Liver (tissue), 3 donors: ENCODE measurements around the gene FARP1.

Source experiments
- CTCF ChIP-seq: fragments of 150-350 bp; IDR thresholded peaks from 2 replicates; pipeline ENCODE4 v1.5.1; 2017; ENCODE audit warnings: improper control_type of control experiment, low read depth, low read length; ENCODE audit not compliant: missing input control
- EGR1 ChIP-seq, 2 donors: IDR thresholded peaks; 2 replicates each; pipeline ENCODE4 v1.6.1; 2016 to 2018; ENCODE audit warnings: antibody characterized with exemption in 2 of 2, low read depth in 2 of 2
- FOXA1 ChIP-seq: IDR thresholded peaks from 2 replicates; pipeline ENCODE4 v1.6.1; 2016; ENCODE audit warnings: antibody characterized with exemption
- HNF4G ChIP-seq: IDR thresholded peaks from 2 replicates; pipeline ENCODE4 v1.6.1; 2016; ENCODE audit warnings: antibody characterized with exemption
- JUND ChIP-seq, 2 donors: IDR thresholded peaks; 2 replicates each; pipeline ENCODE4 v1.6.1; 2016; ENCODE audit warnings: antibody characterized with exemption in 2 of 2
- MAX ChIP-seq: IDR thresholded peaks from 2 replicates; pipeline ENCODE4 v1.6.1; 2016; ENCODE audit warnings: antibody characterized with exemption
- NR2F2 ChIP-seq: IDR thresholded peaks from 2 replicates; pipeline ENCODE4 v1.6.1; 2016; ENCODE audit warnings: antibody characterized with exemption
- RAD21 ChIP-seq, 2 donors: IDR thresholded peaks; 2 replicates each; pipeline ENCODE4 v1.6.1; 2016; ENCODE audit warnings: antibody characterized with exemption in 2 of 2, mild to moderate bottlenecking in 2 of 2
- REST ChIP-seq: IDR thresholded peaks from 2 replicates; pipeline ENCODE4 v1.6.1; 2016; ENCODE audit warnings: antibody characterized with exemption, mild to moderate bottlenecking
- SP1 ChIP-seq: IDR thresholded peaks from 2 replicates; pipeline ENCODE4 v1.6.1; 2018; ENCODE audit warnings: antibody characterized with exemption, mild to moderate bottlenecking
- TAF1 ChIP-seq: conservative IDR thresholded peaks from 2 replicates; pipeline ENCODE4 v1.6.1; 2016; ENCODE audit warnings: antibody characterized with exemption, mild to moderate bottlenecking
- YY1 ChIP-seq: IDR thresholded peaks from 2 replicates; pipeline ENCODE4 v1.6.1; 2016; ENCODE audit warnings: antibody characterized with exemption, mild to moderate bottlenecking
- ZBTB33 ChIP-seq: IDR thresholded peaks from 2 replicates; pipeline ENCODE4 v1.6.1; 2016; ENCODE audit warnings: antibody characterized with exemption
- donor health status: healthy.
- donor health status: healthy.

GRCh38 chr13:98144801-98145350 is 2.0 kb downstream of the FARP1 start:
- TF ChIP-seq CTCF (no peak), NR2F2 (no peak), JUND (IDR thresholded peaks at IDR 0.05) (peak in 1 of 2 donors; percentile 43), ZBTB33 (peak; percentile 43), REST (peak; percentile 7), SP1 (peak; percentile 25), HNF4G (no peak), RAD21 (IDR thresholded peaks at IDR 0.05) (peak; percentile 54 to 75), YY1 (peak; percentile 66), EGR1 (IDR thresholded peaks at IDR 0.05; ENCODE audit: low read depth in 2 of 2) (no peak), TAF1 (no peak), MAX (peak; percentile 52), FOXA1 (peak; percentile 16)
